ENCODE results near the gene PAOX. TPM values are rescaled to one million over a fixed set of nuclear protein-coding genes. Genes with fewer than 3 reads are reported as not detected.

PAOX gene
- total RNA-seq, 1 donor from 2014 or later, result 4.6 TPM

- H3K27ac Mint-ChIP-seq, result no peak overlapping the region
- peaks cover 5% of the 10 kb centered on the region for H3K27me3 Mint-ChIP-seq (ENCODE audit: insufficient read depth, low read depth)
- no peaks in the 10 kb centered on the region for H3K27me3 ChIP-seq
- peaks cover 6% of the 10 kb centered on the region for H4K20me1 ChIP-seq (ENCODE audit: low read depth)
- H3K4me1 ChIP-seq, result peaks cover 11% of the 10 kb centered on the region
- H3F3A ChIP-seq (ENCODE audit: low read depth), result peaks cover 9% of the 10 kb centered on the region
- H3K36me3 Mint-ChIP-seq, result peaks cover under 1% of the 10 kb centered on the region
- no peak overlapping the region for H2AFZ ChIP-seq (replicated peaks)
- no peak overlapping the region for H3K9ac ChIP-seq
- peak overlapping the region; percentile 10 for H3K4me3 Mint-ChIP-seq
- no peaks in the 10 kb centered on the region for H3K9me3 ChIP-seq (ENCODE audit: low read depth)
- H3K9me3 Mint-ChIP-seq, result no peaks in the 10 kb centered on the region
- no peak overlapping the region for H3K27ac ChIP-seq
- H3K4me1 Mint-ChIP-seq, result peaks cover 19% of the 10 kb centered on the region
- DNase-seq (ENCODE audit: low spot score), result no peak
- H3K79me2 ChIP-seq (ENCODE audit: low read depth), result peaks cover 20% of the 10 kb centered on the region
- TF ChIP-seq EZH2 (IDR thresholded peaks at IDR 0.05) (no peak), EZH2phosphoT487 (IDR thresholded peaks at IDR 0.05) (no peak), CTCF (IDR thresholded peaks at IDR 0.05) (no peak)
- no peaks in the 10 kb centered on the region for H3K36me3 ChIP-seq
- no peak overlapping the region for H3K4me2 ChIP-seq
- H3K4me3 ChIP-seq, result no peak overlapping the region
Observed at GRCh38 chr10:133391249-133391635, 12.2 kb downstream of the PAOX start.

GRCh38 chr10:133391761-133392518 lies 12.9 kb downstream of the PAOX start:
- Histone ChIP-seq H3K4me2 (no peak overlapping the region), H3K27ac (no peak overlapping the region), H4K20me1 (ENCODE audit: low read depth) (peaks cover 6% of the 10 kb centered on the region), H3K4me1 (peaks cover 11% of the 10 kb centered on the region), H3K36me3 (no peaks in the 10 kb centered on the region), H3K9me3 (ENCODE audit: low read depth) (no peaks in the 10 kb centered on the region), H3F3A (ENCODE audit: low read depth) (peaks cover 9% of the 10 kb centered on the region), H2AFZ (replicated peaks) (no peak overlapping the region), H3K9ac (no peak overlapping the region), H3K79me2 (ENCODE audit: low read depth) (peaks cover 27% of the 10 kb centered on the region), H3K27me3 (no peaks in the 10 kb centered on the region), H3K4me3 (no peak overlapping the region)
- DNase-seq (ENCODE audit: low spot score), result no peak
- no peak overlapping the region for H3K27ac Mint-ChIP-seq
- H3K9me3 Mint-ChIP-seq, result no peaks in the 10 kb centered on the region
- no peak overlapping the region for H3K4me3 Mint-ChIP-seq
- peaks cover 19% of the 10 kb centered on the region for H3K4me1 Mint-ChIP-seq
- peaks cover 5% of the 10 kb centered on the region for H3K27me3 Mint-ChIP-seq (ENCODE audit: insufficient read depth, low read depth)
- TF ChIP-seq EZH2 (IDR thresholded peaks at IDR 0.05) (no peak), EZH2phosphoT487 (IDR thresholded peaks at IDR 0.05) (no peak), CTCF (IDR thresholded peaks at IDR 0.05) (no peak)
- no peaks in the 10 kb centered on the region for H3K36me3 Mint-ChIP-seq

- Mint-ChIP-seq H3K4me3 (peak overlapping the region; percentile 98), H3K9me3 (no peaks in the 10 kb centered on the region), H3K4me1 (peaks cover 16% of the 10 kb centered on the region), H3K27ac (peak overlapping the region; percentile 83), H3K36me3 (peaks cover 9% of the 10 kb centered on the region), H3K27me3 (ENCODE audit: insufficient read depth, low read depth) (peaks cover 5% of the 10 kb centered on the region)
- peaks cover 11% of the 10 kb centered on the region for H3K4me1 ChIP-seq
- H3K4me3 ChIP-seq, result peak overlapping the region; percentile 96
- no peaks in the 10 kb centered on the region for H3K9me3 ChIP-seq (ENCODE audit: low read depth)
- no peaks in the 10 kb centered on the region for H3K27me3 ChIP-seq
- H3K9ac ChIP-seq, result no peak overlapping the region
- peaks cover 9% of the 10 kb centered on the region for H3F3A ChIP-seq (ENCODE audit: low read depth)
- H3K79me2 ChIP-seq (ENCODE audit: low read depth), result peaks cover 39% of the 10 kb centered on the region
- no peak overlapping the region for H3K27ac ChIP-seq
- no peak for TF ChIP-seq EZH2phosphoT487 (IDR thresholded peaks at IDR 0.05)
- TF ChIP-seq CTCF (IDR thresholded peaks at IDR 0.05), result no peak
- TF ChIP-seq EZH2 (IDR thresholded peaks at IDR 0.05), result no peak
- peak overlapping the region; percentile 99 for H3K4me2 ChIP-seq
- H3K36me3 ChIP-seq, result no peaks in the 10 kb centered on the region
- H4K20me1 ChIP-seq (ENCODE audit: low read depth), result peaks cover 6% of the 10 kb centered on the region
- H2AFZ ChIP-seq (replicated peaks), result peak overlapping the region; percentile 38
- no peak for DNase-seq (ENCODE audit: low spot score)
Observed at GRCh38 chr10:133393401-133394063, 14.5 kb downstream of the PAOX start.
